Measurements from ENCODE around the gene CDH15. TPM values are rescaled to one million over a fixed set of nuclear protein-coding genes. Genes with fewer than 3 reads are reported as not detected.

The CDH15 gene
- polyA plus RNA-seq, 1 donor from 2014 or later: not detected

DNA sequence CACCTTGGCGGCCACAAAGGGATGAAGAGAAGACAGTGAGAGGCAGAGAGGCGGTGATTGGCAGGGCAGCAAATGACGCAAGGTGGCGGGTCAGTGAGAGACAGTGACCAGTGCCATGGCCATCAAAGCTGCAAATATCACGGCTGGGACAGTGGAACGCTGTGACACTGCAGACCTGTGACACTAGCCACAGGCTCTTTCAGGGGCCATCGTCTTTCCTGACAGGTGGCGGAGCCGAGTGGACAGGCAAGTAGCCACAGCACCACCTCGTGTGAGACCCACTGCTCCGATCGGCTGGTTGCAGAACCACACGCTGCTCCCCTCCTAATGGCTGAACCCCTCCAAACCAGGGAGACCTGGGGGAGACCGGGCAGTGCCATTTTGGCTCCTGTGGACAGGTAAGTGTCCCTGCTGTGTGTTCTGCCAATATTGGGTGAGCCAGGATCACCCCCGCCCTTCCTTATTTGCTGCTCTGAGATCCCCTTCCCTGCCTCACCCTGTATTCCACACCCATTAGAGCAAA, 38.0 kb downstream of the CDH15 start:
- Histone ChIP-seq H3K9me3 (ENCODE audit: low read length) (no peaks in the 10 kb centered on the region), H3K9ac (ENCODE audit: low read length) (no peak overlapping the region), H3K9me2 (ENCODE audit: insufficient read depth, low read length) (no peaks in the 10 kb centered on the region), H3K4me3 (ENCODE audit: low read length) (no peak overlapping the region), H3K4me2 (ENCODE audit: low read length) (no peak overlapping the region), H3K27ac (ENCODE audit: low read length) (no peak overlapping the region), H3K79me2 (replicated peaks; ENCODE audit: insufficient read depth, low read length) (no peaks in the 10 kb centered on the region), H4K20me1 (ENCODE audit: insufficient read depth) (no peaks in the 10 kb centered on the region), H3K36me3 (ENCODE audit: insufficient read depth, low read length) (no peaks in the 10 kb centered on the region), H3K27me3 (ENCODE audit: insufficient read depth, low read depth, low read length) (peaks cover 3% of the 10 kb centered on the region), H2AFZ (ENCODE audit: low read depth, low read length) (no peak overlapping the region), H3F3A (ENCODE audit: insufficient read depth, low read length, poor library complexity, severe bottlenecking) (no peaks in the 10 kb centered on the region)
- TF ChIP-seq, protein P1, sequence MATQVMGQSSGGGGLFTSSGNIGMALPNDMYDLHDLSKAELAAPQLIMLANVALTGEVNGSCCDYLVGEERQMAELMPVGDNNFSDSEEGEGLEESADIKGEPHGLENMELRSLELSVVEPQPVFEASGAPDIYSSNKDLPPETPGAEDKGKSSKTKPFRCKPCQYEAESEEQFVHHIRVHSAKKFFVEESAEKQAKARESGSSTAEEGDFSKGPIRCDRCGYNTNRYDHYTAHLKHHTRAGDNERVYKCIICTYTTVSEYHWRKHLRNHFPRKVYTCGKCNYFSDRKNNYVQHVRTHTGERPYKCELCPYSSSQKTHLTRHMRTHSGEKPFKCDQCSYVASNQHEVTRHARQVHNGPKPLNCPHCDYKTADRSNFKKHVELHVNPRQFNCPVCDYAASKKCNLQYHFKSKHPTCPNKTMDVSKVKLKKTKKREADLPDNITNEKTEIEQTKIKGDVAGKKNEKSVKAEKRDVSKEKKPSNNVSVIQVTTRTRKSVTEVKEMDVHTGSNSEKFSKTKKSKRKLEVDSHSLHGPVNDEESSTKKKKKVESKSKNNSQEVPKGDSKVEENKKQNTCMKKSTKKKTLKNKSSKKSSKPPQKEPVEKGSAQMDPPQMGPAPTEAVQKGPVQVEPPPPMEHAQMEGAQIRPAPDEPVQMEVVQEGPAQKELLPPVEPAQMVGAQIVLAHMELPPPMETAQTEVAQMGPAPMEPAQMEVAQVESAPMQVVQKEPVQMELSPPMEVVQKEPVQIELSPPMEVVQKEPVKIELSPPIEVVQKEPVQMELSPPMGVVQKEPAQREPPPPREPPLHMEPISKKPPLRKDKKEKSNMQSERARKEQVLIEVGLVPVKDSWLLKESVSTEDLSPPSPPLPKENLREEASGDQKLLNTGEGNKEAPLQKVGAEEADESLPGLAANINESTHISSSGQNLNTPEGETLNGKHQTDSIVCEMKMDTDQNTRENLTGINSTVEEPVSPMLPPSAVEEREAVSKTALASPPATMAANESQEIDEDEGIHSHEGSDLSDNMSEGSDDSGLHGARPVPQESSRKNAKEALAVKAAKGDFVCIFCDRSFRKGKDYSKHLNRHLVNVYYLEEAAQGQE (IDR thresholded peaks at IDR 0.05; ENCODE audit: borderline replicate concordance): no peak
- no peak for TF ChIP-seq SMC3 (conservative IDR thresholded peaks at IDR 0.05; ENCODE audit: poor library complexity)
- no peak for TF ChIP-seq RAD21 (conservative IDR thresholded peaks at IDR 0.05)
- TF ChIP-seq POLR2AphosphoS5 (IDR thresholded peaks at IDR 0.05): no peak
- no peak for TF ChIP-seq EP300 (conservative IDR thresholded peaks at IDR 0.05; ENCODE audit: poor library complexity, severe bottlenecking)
- no peak for TF ChIP-seq EZH2 (IDR thresholded peaks at IDR 0.05; ENCODE audit: borderline replicate concordance, insufficient read depth, low read length, poor library complexity, severe bottlenecking)
- TF ChIP-seq TAF1 (IDR thresholded peaks at IDR 0.05; ENCODE audit: low read depth): no peak
- TF ChIP-seq, protein P2, sequence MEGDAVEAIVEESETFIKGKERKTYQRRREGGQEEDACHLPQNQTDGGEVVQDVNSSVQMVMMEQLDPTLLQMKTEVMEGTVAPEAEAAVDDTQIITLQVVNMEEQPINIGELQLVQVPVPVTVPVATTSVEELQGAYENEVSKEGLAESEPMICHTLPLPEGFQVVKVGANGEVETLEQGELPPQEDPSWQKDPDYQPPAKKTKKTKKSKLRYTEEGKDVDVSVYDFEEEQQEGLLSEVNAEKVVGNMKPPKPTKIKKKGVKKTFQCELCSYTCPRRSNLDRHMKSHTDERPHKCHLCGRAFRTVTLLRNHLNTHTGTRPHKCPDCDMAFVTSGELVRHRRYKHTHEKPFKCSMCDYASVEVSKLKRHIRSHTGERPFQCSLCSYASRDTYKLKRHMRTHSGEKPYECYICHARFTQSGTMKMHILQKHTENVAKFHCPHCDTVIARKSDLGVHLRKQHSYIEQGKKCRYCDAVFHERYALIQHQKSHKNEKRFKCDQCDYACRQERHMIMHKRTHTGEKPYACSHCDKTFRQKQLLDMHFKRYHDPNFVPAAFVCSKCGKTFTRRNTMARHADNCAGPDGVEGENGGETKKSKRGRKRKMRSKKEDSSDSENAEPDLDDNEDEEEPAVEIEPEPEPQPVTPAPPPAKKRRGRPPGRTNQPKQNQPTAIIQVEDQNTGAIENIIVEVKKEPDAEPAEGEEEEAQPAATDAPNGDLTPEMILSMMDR (IDR thresholded peaks at IDR 0.05; ENCODE audit: poor library complexity, severe bottlenecking): no peak
- TF ChIP-seq MXI1 (conservative IDR thresholded peaks at IDR 0.05; ENCODE audit: poor library complexity, severe bottlenecking): no peak

DNA sequence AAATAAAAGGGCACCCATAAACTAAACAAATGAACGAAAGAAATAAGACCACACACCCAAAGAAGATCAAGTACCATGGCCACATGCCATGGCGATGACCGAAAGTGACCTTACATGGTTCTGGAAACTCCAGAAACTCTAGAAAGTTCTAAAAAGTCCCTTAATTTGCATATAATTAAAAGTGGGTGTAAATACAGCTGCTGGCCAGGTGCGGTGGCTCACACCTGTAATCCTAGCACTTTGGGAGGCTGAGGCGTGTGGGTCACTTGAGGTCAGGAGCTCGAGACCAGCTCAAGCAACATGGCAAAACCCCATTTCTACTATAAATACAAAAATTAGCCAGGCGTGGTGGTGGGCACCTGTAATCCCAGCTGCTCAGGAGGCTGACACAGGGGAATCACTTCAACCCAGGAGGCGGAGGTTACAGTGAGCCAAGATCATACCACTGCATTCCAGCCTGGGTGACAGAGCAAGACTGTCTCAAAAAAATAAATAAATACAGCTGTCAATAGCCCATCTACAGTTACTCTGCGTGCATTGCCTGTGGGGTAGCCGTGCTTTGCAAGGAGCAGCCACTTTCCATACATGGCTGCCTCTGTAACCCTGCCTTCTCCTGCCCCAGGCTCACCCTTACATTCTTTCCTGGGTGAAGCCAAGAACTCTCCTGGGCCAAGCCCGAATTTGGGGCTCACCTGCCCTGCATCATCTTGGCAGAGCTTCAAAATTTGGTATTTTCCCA, 38.8 kb downstream of the CDH15 start:
- H3K27ac ChIP-seq (ENCODE audit: low read length): no peak overlapping the region

More for the DNA sequence above, 38.8 kb downstream of the CDH15 start:
- Histone ChIP-seq H3K4me2 (ENCODE audit: low read length) (no peak overlapping the region), H4K20me1 (ENCODE audit: insufficient read depth) (no peaks in the 10 kb centered on the region), H3K9me3 (ENCODE audit: low read length) (no peaks in the 10 kb centered on the region), H3K27me3 (ENCODE audit: insufficient read depth, low read depth, low read length) (no peaks in the 10 kb centered on the region), H2AFZ (ENCODE audit: low read depth, low read length) (no peak overlapping the region), H3F3A (ENCODE audit: insufficient read depth, low read length, poor library complexity, severe bottlenecking) (no peaks in the 10 kb centered on the region), H3K36me3 (ENCODE audit: insufficient read depth, low read length) (no peaks in the 10 kb centered on the region), H3K9me2 (ENCODE audit: insufficient read depth, low read length) (no peaks in the 10 kb centered on the region), H3K9ac (ENCODE audit: low read length) (no peak overlapping the region), H3K79me2 (replicated peaks; ENCODE audit: insufficient read depth, low read length) (no peaks in the 10 kb centered on the region), H3K4me3 (ENCODE audit: low read length) (no peak overlapping the region)
- TF ChIP-seq, protein P2 (IDR thresholded peaks at IDR 0.05; ENCODE audit: poor library complexity, severe bottlenecking): no peak
- TF ChIP-seq SMC3 (conservative IDR thresholded peaks at IDR 0.05; ENCODE audit: poor library complexity): no peak
- no peak for TF ChIP-seq RAD21 (conservative IDR thresholded peaks at IDR 0.05)
- no peak for TF ChIP-seq EZH2 (IDR thresholded peaks at IDR 0.05; ENCODE audit: borderline replicate concordance, insufficient read depth, low read length, poor library complexity, severe bottlenecking)
- TF ChIP-seq, protein P1 (IDR thresholded peaks at IDR 0.05; ENCODE audit: borderline replicate concordance): no peak
- TF ChIP-seq MXI1 (conservative IDR thresholded peaks at IDR 0.05; ENCODE audit: poor library complexity, severe bottlenecking): no peak
- no peak for TF ChIP-seq EP300 (conservative IDR thresholded peaks at IDR 0.05; ENCODE audit: poor library complexity, severe bottlenecking)
- TF ChIP-seq TAF1 (IDR thresholded peaks at IDR 0.05; ENCODE audit: low read depth): no peak
- no peak for TF ChIP-seq POLR2AphosphoS5 (IDR thresholded peaks at IDR 0.05)

All from neural cell (in vitro differentiated cells).